Subcutaneous abdominal adipose tissue (tissue), 5 donors: Measurements from ENCODE around the gene NUTM1.

Experiments
- H3K27ac ChIP-seq: one replicate; pipeline ENCODE4 v1.7.0; 2013; ENCODE audit warnings: low read depth, mild to moderate bottlenecking, inconsistent platforms, low read length, moderate library complexity
- H3K27me3 ChIP-seq, 5 donors: one replicate each; pipeline ENCODE4 v1.7.0; 2013; ENCODE audit warnings: low read length in 5 of 5, inconsistent platforms in 1 of 5; ENCODE audit not compliant: control insufficient read depth in 5 of 5, insufficient read depth in 4 of 5
- H3K36me3 ChIP-seq, 5 donors: one replicate each; pipeline ENCODE4 v1.7.0; 2013; ENCODE audit warnings: low read length in 5 of 5; ENCODE audit not compliant: control insufficient read depth in 5 of 5, insufficient read depth in 5 of 5
- H3K4me1 ChIP-seq, 5 donors: one replicate each; pipeline ENCODE4 v1.7.0; 2013; ENCODE audit warnings: low read length in 5 of 5, mild to moderate bottlenecking in 3 of 5, moderate library complexity in 1 of 5; ENCODE audit not compliant: control insufficient read depth in 5 of 5, insufficient read depth in 5 of 5
- H3K4me3 ChIP-seq, 5 donors: one replicate each; pipeline ENCODE4 v1.7.0; 2013; ENCODE audit warnings: low read length in 5 of 5, low read depth in 1 of 5
- H3K9ac ChIP-seq, 5 donors: one replicate each; pipeline ENCODE4 v1.7.0; 2013; ENCODE audit warnings: low read length in 5 of 5, mild to moderate bottlenecking in 4 of 5, moderate library complexity in 3 of 5
- H3K9me3 ChIP-seq, 5 donors: one replicate each; pipeline ENCODE4 v1.7.0; 2013; ENCODE audit warnings: low read length in 5 of 5; ENCODE audit not compliant: control insufficient read depth in 5 of 5
- donor health status: healthy.
- donor health status: healthy.
- donor health status: healthy.
- donor health status: healthy.
- donor health status: healthy.

Gene NUTM1

DNA sequence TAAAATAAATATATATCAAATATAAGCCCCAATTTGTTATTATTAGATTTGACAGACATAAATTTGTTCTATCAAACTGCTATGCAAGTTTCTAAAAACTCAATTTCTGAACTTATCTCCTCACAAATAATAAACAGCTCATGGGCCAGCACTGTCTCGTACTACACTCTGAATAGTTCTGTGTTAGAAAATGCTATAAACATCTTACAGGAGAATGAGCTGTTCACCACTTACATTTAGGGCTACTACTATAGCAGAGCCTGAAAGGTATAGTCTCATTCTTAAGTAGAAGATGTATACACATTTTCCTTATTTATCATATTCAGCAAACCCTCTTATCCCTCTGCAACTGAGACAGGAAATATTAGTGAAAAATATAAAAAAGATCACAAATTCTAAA, 18.2 kb upstream of the NUTM1 start:
- Histone ChIP-seq H3K36me3 (no peaks in the 10 kb centered on the region), H3K9ac (no peak overlapping the region), H3K4me1 (no peaks in the 10 kb centered on the region), H3K27ac (no peak overlapping the region), H3K9me3 (peaks cover 0 to 3% (median 0%) of the 10 kb centered on the region in 5 donors), H3K27me3 (no peaks in the 10 kb centered on the region), H3K4me3 (no peak overlapping the region)

- Histone ChIP-seq H3K27me3 (no peaks in the 10 kb centered on the region), H3K36me3 (no peaks in the 10 kb centered on the region), H3K27ac (no peak overlapping the region), H3K4me3 (no peak overlapping the region), H3K9ac (no peak overlapping the region), H3K4me1 (no peaks in the 10 kb centered on the region), H3K9me3 (peaks cover 0 to 3% (median 0%) of the 10 kb centered on the region in 5 donors)
These were observed 17.7 kb upstream of the NUTM1 start for GRCh38 chr15:34325368-34325767.

DNA sequence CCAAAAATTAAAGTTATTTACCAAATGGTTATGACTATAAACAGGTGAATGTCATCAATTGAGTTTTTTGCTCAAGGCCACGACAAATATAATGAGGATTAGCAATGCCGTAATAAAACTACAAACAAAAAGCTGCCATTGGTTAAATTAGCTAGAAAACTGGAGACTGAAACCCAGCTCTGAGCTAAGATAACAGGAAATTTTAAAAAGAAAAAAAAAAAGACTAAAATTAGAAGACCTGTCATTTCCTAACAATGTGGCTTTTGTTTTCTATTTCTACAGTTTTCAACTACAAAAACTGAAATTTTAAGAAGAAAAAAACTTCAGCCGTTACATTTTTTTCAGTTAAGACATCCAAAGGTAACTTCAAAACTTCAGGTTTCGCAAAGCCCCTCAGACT, 15.2 kb upstream of the NUTM1 start:
- H3K36me3 ChIP-seq, result no peaks in the 10 kb centered on the region
- no peak overlapping the region for H3K4me3 ChIP-seq
- H3K4me1 ChIP-seq, result no peaks in the 10 kb centered on the region
- no peaks in the 10 kb centered on the region for H3K27me3 ChIP-seq
- H3K27ac ChIP-seq, result no peak overlapping the region
- no peak overlapping the region for H3K9ac ChIP-seq
- H3K9me3 ChIP-seq, result peaks cover 0 to 3% (median 0%) of the 10 kb centered on the region in 5 donors

GRCh38 chr15:34329006-34329405, 14.1 kb upstream of the NUTM1 start:
- H3K4me1 ChIP-seq, result peaks cover 0 to 6% (median 0%) of the 10 kb centered on the region in 5 donors
- H3K4me3 ChIP-seq, result no peak overlapping the region
- no peaks in the 10 kb centered on the region for H3K36me3 ChIP-seq
- no peaks in the 10 kb centered on the region for H3K9me3 ChIP-seq
- H3K27ac ChIP-seq, result no peak overlapping the region
- H3K9ac ChIP-seq, result no peak overlapping the region
- no peaks in the 10 kb centered on the region for H3K27me3 ChIP-seq

DNA sequence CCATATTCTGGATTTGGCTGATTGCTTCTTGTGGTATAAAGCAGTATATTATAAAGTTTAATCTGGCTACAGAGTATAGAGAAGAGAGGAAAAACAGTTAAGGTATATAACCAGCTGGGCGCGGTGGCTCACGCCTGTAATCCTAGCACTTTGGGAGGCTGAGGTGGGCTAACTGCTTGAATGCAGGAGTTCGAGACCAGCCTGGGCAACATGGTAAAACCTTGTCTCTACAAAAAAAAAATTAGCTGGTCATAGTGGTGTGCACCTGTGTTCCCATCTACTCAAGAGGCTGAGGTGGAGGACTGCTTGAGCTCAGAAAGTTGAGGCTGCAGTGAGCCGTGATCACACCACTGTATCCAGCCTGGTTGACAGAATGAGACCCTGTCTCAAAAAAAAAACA, 12.8 kb upstream of the NUTM1 start:
- no peak overlapping the region for H3K27ac ChIP-seq
- H3K9ac ChIP-seq, result no peak overlapping the region
- H3K4me1 ChIP-seq, result peaks cover 0 to 17% (median 0%) of the 10 kb centered on the region in 5 donors
- H3K4me3 ChIP-seq, result no peak overlapping the region
- no peaks in the 10 kb centered on the region for H3K36me3 ChIP-seq
- H3K9me3 ChIP-seq, result no peaks in the 10 kb centered on the region
- no peaks in the 10 kb centered on the region for H3K27me3 ChIP-seq

GRCh38 chr15:34331809-34332208, 11.3 kb upstream of the NUTM1 start:
- no peak overlapping the region for H3K27ac ChIP-seq
- no peak overlapping the region for H3K4me3 ChIP-seq
- no peaks in the 10 kb centered on the region for H3K36me3 ChIP-seq
- no peak overlapping the region for H3K9ac ChIP-seq
- H3K9me3 ChIP-seq, result no peaks in the 10 kb centered on the region
- peaks cover under 1 to 32% (median 14%) of the 10 kb centered on the region in 5 donors for H3K4me1 ChIP-seq
- no peaks in the 10 kb centered on the region for H3K27me3 ChIP-seq

DNA sequence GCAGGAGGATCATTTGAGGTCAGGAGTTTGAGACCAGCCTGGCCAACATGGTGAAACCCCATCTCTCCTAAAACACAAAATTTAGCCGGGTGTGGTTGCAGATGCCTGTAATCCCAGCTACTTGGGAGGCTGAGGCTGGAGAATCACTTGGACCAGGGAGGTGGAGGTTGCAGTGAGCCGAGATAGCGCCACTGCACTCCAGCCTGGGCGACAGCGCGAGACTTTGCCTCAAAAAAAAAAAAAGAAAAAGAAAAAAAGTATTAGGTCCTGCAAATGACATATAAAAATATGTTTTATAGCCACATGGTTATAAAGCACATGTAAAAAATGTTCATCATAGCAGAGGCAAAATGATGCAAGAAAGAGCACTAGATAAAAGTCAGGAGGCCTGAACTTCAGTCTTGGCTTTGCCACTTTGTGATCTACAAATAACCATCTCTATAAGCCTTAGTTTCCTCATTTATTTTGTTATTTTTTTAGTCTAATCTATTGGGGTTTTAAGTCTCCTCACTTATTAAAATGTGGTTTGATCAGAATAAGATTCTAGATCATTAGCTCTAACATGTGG, 10.5 kb upstream of the NUTM1 start:
- Histone ChIP-seq H3K27ac (no peak overlapping the region), H3K9me3 (no peaks in the 10 kb centered on the region), H3K4me1 (peaks cover 2 to 37% (median 21%) of the 10 kb centered on the region in 5 donors), H3K27me3 (no peaks in the 10 kb centered on the region), H3K36me3 (no peaks in the 10 kb centered on the region), H3K9ac (no peak overlapping the region), H3K4me3 (no peak overlapping the region)

- H3K9ac ChIP-seq, result peak overlapping the region in 3 of 5 donors; percentile 46 to 64 (median 56)
These were observed 8.4 kb upstream of the NUTM1 start for GRCh38 chr15:34334672-34335071.

DNA sequence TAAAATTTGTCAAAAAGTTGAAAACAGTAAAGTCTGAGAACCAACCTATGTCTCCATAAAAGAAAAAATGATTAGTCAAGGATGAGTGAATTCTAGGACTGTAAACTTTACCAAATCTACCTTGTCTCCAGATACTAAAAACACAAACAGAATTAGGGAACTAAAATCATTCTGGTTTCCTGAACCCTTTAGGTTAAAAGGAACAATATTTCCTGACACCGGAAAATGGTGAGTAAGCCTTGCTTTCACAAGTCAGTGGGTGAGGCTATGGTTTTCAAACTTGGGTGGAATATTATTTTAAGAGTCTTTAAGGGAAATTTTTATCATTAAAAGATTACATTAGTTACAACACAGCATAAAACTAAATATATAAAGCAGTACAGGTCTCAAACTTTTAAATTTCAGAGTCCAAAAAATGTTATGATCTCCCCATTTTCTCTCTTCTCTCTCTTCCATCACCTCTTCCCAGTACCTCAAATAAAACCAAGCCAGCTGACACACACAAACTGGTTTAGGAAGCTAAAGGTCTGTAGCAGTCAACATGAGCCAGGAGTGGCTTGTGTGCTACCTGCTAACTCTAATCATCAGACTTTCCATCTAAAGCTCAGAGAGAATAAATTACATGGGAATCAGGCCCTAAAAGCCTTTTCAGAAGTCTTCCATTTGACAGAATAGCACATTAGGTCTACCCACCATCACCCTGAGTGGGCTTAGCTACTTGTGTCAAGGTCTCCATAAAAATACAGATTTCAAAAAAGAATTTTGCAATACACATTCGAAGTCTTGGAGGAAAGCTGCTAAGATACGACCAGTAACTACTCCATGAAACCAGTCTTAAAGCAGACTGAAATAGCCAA, 7.7 kb upstream of the NUTM1 start:
- Histone ChIP-seq H3K27ac (peak overlapping the region; percentile 50), H3K4me3 (peak overlapping the region in 4 of 5 donors; percentile 40 to 78 (median 46)), H3K36me3 (no peaks in the 10 kb centered on the region), H3K27me3 (no peaks in the 10 kb centered on the region), H3K4me1 (peaks cover 2 to 42% (median 27%) of the 10 kb centered on the region in 5 donors), H3K9me3 (no peaks in the 10 kb centered on the region), H3K9ac (peak overlapping the region in 4 of 5 donors; percentile 4 to 64 (median 24))

More at GRCh38 chr15:34334672-34335071, 8.4 kb upstream of the NUTM1 start:
- Histone ChIP-seq H3K4me1 (peaks cover 2 to 42% (median 27%) of the 10 kb centered on the region in 5 donors), H3K9me3 (no peaks in the 10 kb centered on the region), H3K27me3 (no peaks in the 10 kb centered on the region), H3K4me3 (peak overlapping the region in 4 of 5 donors; percentile 3 to 40 (median 24)), H3K36me3 (no peaks in the 10 kb centered on the region), H3K27ac (peak overlapping the region; percentile 50)
